Suprapubic skin (tissue), 4 donors: Measurements from ENCODE around the gene HSPA6. TPM values are rescaled to one million over a fixed set of nuclear protein-coding genes. Genes with fewer than 3 reads are reported as not detected.
"Not testable (repeated sequence)": the region's sequence is repeated elsewhere in the genome, so short reads cannot be mapped to it uniquely, and the experiment has no call there.

Experiments
- DNase-seq, 2 donors: peaks; one replicate each; pipeline ENCODE4 v3.0.0-alpha.2; 2019; ENCODE audit warnings: low spot score in 2 of 2
- H3K27ac ChIP-seq: fragments of 200-600 bp; sonication (generic); one replicate; pipeline ENCODE4 v1.5.1; 2019
- H3K27me3 ChIP-seq: fragments of 200-600 bp; sonication (generic); one replicate; pipeline ENCODE4 v1.5.1; 2019
- H3K36me3 ChIP-seq: fragments of 200-600 bp; sonication (generic); one replicate; pipeline ENCODE4 v1.5.1; 2019
- H3K4me1 ChIP-seq: fragments of 200-600 bp; sonication (generic); one replicate; pipeline ENCODE4 v1.5.1; 2019
- H3K4me3 ChIP-seq: fragments of 200-600 bp; sonication (generic); one replicate; pipeline ENCODE4 v1.5.1; 2019; ENCODE audit warnings: mild to moderate bottlenecking
- H3K9me3 ChIP-seq: fragments of 200-600 bp; sonication (generic); one replicate; pipeline ENCODE4 v1.5.1; 2019
- WGBS: methylation state at CpG from one replicate; pipeline ENCODE4 v1.1.5; 2018; 5-methylcytosine and 5-hydroxymethylcytosine counted together
- total RNA-seq, 4 donors: library from RNA; depleted of rRNA; stranded (reverse); fragments of >200 nt; gene quantifications; one replicate each; pipeline ENCODE4 v1.1.0, GENCODE V29; 2016

The HSPA6 gene
- total RNA-seq, 4 donors from 2014 or later, result 3.6 to 8.1 (median 5.3) TPM

DNA sequence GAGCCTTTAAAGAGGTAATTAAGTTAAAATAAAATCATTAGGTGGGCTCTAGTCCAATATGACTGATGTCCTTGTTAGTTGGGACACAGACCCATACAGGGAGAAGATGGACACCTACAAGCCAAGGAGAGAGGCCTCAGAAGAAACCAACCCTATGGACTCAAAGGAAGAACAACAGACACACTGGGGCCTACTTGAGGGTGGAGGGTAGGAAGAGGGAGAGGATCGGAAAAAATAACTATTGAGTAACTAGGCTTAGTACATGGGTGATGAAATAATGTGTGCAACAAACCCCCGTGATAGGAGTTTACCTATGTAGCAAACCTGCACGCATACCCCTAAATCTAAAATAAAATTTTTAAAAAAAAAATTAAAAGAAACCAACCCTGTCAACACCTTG, 30.0 kb downstream of the HSPA6 start:
- H3K27ac ChIP-seq, result peak overlapping the region; percentile 14

DNA sequence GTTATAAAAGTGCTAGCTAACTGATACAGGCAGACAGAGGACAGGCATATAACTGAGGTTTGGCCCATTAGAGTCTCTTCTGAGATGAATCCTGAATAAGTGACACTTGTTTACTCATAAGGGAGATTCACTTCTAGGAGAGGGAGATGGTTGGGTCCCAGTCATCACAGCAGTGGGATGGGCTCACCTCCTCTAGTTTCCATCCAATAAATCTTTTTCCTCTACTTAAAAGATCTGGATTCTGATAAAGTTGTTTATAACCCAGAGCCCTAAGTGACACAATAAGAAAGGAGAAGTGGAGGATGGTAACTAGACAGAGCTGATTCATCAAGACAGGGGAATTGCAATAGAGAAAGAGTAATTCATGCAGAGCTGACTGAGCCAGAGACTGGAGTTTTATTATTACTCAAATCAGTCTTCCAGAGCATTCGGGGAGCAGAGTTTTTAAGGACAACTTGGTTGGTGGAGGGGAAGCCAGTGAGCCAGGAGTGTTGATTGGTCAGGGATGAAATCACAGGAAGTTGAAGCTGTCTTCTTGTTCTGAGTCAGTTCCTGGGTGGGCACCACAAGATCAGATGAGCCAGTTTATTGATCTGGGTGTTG, 30.6 kb downstream of the HSPA6 start:
- H3K4me1 ChIP-seq, H3K9me3 ChIP-seq, H3K27me3 ChIP-seq, DNase-seq, H3K4me3 ChIP-seq, H3K36me3 ChIP-seq: not testable (repeated sequence)
- peak overlapping the region; percentile 14 for H3K27ac ChIP-seq
- 46% methylated on average over 1 of the region's 1 CpG for WGBS

More for the DNA sequence above, 30.0 kb downstream of the HSPA6 start:
- not testable (repeated sequence) for H3K9me3 ChIP-seq, H3K36me3 ChIP-seq, H3K4me3 ChIP-seq, H3K27me3 ChIP-seq, DNase-seq, H3K4me1 ChIP-seq
- WGBS, result 93% methylated on average over 3 of the region's 3 CpGs

DNA sequence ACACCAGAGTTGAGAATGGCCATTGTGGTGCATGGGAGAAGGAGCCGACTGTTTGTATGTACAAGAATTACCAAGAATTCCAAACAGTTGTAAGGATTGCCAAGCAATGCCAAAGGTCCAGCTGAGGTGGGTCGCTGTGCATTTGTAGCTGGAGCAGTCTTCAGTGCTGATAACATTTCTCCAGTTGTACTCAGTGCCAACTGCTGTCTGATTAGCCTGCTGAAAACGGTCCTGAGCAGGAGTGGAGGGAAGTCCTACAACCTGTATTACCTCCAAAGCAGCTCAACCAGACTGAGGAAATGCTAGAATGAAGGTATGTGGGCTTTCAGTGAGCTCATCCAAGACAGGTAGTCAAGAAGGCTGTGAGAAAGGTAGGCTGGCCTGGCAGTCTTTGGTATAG, 31.8 kb downstream of the HSPA6 start:
- not testable (repeated sequence) for H3K36me3 ChIP-seq, H3K4me1 ChIP-seq, H3K9me3 ChIP-seq, H3K27ac ChIP-seq, H3K27me3 ChIP-seq, DNase-seq, H3K4me3 ChIP-seq
- 87% methylated on average over 3 of the region's 3 CpGs for WGBS

DNA sequence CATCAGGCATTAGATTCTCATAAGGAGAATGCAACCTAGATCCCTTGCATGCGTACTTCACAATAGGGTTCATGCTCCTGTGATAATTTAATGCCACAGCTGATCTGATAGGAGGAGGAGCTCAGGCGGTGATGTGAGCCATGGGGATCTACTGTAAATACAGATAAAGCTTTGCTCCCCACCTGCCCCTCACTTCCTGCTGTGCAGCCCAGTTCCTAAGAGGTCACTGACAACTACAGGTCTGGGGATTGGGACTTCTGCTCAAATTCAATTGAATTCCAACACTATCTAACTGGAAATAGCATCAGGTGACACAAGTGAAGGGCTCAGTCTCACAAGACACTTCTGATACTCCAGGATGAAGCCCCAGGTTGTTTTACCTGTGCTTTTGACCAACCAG, 32.6 kb downstream of the HSPA6 start:
- WGBS, result no CpG with 5 or more reads among the region's 2 CpGs

DNA sequence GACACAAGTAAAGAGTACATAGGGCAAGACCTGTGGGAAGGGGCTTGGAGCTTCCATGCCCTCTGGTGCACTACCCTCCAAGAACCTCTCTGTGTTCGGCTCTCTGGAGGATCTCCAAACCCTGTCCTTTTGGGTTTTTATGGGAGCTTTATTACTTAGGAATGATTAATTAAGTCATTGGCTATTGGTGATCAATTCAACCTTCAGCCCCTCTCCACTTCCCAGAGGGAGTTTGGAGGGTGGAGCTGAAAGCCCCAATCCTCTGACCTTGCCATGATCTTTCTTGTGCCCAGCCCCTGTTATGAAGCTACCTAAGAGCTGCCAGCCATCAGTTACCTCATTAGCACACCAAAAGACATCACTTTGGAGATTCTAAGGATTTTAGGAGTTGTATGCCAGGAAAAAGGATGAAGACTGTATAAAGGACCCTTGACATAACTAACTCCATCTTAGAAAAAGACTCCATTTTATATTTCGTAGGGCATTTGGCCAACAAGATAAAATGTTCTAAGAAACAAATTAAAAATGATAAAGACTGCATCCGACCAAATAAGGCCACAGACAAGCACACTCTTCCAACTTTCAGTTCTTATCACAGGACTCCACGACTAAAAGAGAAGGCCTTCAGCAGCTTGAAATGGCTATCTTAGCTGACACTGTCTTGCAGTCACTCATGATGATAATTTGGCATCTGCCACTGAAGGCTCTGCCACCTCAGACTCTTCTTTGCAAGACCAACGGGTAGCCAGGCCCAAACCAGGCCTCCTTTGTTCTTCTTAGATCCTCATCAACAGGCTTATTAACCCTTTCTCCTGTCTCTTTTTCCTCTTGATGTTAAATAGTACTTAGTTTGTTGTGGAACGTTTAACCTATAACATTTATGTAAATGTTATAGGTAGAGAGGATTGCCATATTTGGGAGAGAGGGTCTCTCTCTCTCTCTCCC, 33.4 kb downstream of the HSPA6 start:
- WGBS, result 66% methylated on average over 5 of the region's 6 CpGs

More for the DNA sequence above, 32.6 kb downstream of the HSPA6 start:
- H3K4me3 ChIP-seq, H3K9me3 ChIP-seq, H3K4me1 ChIP-seq, DNase-seq, H3K27me3 ChIP-seq, H3K27ac ChIP-seq, H3K36me3 ChIP-seq: not testable (repeated sequence)

DNA sequence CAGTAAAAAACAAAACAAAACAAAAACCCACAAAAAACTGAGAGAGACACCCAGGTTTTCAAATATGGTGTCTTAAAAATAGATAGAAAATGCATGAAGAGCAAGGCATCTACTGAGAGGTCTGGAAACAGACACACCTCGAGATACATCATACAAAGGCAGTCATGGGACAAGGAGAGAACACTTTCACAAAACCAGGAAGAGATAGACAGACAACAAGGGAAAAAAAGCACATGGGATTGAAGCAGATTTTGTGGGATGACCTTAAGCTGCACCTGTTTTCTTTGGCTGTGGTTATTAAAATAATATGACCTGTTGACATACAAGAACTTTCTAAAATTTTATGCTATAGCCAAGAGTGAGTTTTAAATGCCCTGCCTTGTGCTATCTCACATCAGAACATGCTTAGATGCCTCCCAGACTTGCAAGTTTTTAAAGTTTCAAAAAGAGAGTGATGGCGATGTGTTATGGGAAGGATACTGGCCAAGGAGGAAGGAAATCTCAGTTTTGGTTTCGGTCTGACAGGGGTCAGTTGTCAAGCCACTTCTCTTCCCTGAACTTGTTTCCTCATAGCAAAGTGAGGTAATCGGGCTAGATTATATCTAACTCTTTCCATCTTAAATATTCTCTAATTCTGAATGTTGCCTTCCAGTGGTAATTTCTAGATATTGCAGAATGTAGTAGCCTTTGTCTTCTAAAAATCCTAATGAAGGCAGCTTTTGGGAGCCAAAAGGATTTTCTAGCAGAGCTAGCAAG, 36.8 kb downstream of the HSPA6 start:
- H3K27ac ChIP-seq, H3K4me3 ChIP-seq, H3K36me3 ChIP-seq, H3K4me1 ChIP-seq, H3K9me3 ChIP-seq, H3K27me3 ChIP-seq, DNase-seq: not testable (repeated sequence)
- WGBS, result 30% methylated on average over 4 of the region's 4 CpGs

More for the DNA sequence above, 33.4 kb downstream of the HSPA6 start:
- not testable (repeated sequence) for DNase-seq, H3K27ac ChIP-seq, H3K4me1 ChIP-seq, H3K27me3 ChIP-seq, H3K4me3 ChIP-seq, H3K36me3 ChIP-seq, H3K9me3 ChIP-seq

DNA sequence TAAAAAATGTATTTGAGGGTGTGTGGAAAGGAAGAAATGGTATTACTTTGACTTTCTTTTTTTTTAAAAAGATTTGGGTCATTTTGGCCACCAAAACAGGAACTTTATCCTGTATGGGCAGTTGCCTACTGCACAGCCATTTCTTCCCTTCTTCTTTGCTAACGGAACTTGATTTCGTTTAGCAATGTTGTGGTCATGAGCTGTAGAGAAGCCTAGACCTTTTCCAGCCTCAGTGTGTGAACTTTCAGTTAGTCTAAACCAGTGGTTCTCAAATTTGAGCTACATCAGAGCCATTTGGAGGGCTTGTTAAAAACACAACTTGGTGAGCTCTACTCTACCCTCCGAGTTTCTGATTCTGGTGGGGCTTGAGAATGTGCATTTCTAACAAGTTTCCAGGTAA, 38.1 kb downstream of the HSPA6 start:
- 100% methylated on average over 1 of the region's 3 CpGs for WGBS

DNA sequence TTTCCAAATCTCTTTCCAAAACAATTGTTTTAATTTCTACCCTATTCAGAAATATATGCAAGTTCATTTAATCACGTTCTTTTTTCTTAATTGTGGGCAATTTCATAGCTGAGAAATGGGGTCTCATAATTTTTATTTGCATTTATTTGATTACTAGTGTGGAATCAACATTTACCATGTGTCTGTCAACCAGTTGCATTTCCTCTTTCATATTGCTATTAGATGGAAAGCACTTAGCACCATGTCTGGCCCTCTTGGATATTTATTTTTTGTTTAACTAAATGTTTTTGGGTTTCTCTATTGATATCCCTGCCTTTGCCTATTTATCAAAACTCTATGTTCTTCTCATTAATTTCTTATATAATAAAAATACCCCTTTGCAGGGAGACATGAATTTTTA, 39.2 kb downstream of the HSPA6 start:
- 75% methylated on average over 1 of the region's 1 CpG for WGBS
- H3K9me3 ChIP-seq, H3K4me1 ChIP-seq, DNase-seq, H3K36me3 ChIP-seq, H3K27me3 ChIP-seq, H3K27ac ChIP-seq, H3K4me3 ChIP-seq: not testable (repeated sequence)

More for the DNA sequence above, 38.1 kb downstream of the HSPA6 start:
- not testable (repeated sequence) for H3K9me3 ChIP-seq, H3K36me3 ChIP-seq, H3K27me3 ChIP-seq, H3K27ac ChIP-seq, H3K4me1 ChIP-seq, H3K4me3 ChIP-seq, DNase-seq

DNA sequence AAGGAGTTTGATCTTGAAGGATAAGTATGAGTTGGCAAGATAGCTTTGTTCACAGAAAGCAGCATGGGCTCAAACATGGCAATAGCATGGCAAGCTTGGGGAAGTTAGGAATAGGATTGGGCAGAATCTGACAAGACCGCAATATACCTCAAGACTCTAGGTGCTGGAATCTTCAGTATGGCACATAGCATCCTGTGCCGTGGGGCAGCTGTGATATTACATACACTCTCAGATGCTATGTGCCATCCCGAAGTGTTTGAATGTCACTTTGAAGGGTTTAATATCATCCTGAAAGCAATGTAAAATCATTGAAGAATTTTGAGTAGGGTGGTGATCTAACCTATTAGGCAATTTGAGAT, 42.2 kb downstream of the HSPA6 start:
- not testable (repeated sequence) for H3K36me3 ChIP-seq, H3K4me1 ChIP-seq, H3K27me3 ChIP-seq, H3K9me3 ChIP-seq, H3K4me3 ChIP-seq, DNase-seq, H3K27ac ChIP-seq
- WGBS, result 100% methylated on average over 1 of the region's 3 CpGs

DNA sequence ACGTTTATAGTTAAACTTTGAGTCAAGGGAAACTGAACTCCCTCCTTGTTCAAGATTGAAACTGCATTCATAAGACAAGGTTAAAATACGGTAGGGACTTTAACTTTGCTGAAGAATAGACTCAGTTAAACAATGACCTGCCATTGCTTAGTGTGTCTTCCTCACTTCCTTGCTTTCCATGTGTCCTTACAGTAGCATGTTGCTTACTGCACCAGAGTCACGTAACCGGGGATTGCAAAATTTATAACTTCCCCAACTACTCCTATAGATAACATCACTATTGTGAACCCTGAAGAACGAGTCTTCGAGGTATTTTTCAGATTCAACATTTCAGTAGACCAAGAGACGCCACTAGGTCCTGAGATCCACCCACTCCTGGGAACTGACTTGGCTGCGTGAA, 47.4 kb downstream of the HSPA6 start:
- WGBS, result no CpG with 5 or more reads among the region's 8 CpGs
- not testable (repeated sequence) for H3K4me1 ChIP-seq, H3K27me3 ChIP-seq, DNase-seq, H3K27ac ChIP-seq, H3K36me3 ChIP-seq, H3K9me3 ChIP-seq, H3K4me3 ChIP-seq

Other genes starting within 250 kb of the HSPA6 start
- gene MPZ, start 214.6 kb upstream of the HSPA6 start, total RNA-seq, result 1 to 10 TPM; 2.0 to 3.9 (median 2.7) TPM
- 10 to 100 TPM; 45.0 to 84.6 (median 60.7) TPM for gene SDHC, start 210.2 kb upstream of the HSPA6 start, total RNA-seq
- not detected for gene CFAP126, start 156.7 kb upstream of the HSPA6 start, total RNA-seq
- 10 to 100 TPM in 2 of 4 donors, 1 to 10 TPM in 2; 4.3 to 27.8 (median 8.3) TPM for gene FCGR2A, start 19.1 kb upstream of the HSPA6 start, total RNA-seq
- gene FCGR3A, start 25.3 kb downstream of the HSPA6 start, total RNA-seq, result 1 to 10 TPM in 3 of 4 donors, under 1 TPM in 1; 0.98 to 5.3 (median 1.4) TPM
- gene FCGR3B, start 106.6 kb downstream of the HSPA6 start, total RNA-seq, result 10 to 100 TPM in 1 of 4 donors, 1 to 10 TPM in 2, under 1 TPM in 1; 0.97 to 10.4 (median 1.8) TPM
- 1 to 10 TPM; 5.3 to 9.1 (median 6.0) TPM for gene FCGR2B, start 138.6 kb downstream of the HSPA6 start, total RNA-seq
- 1 to 10 TPM in 3 of 4 donors, not detected in 1; 1.0 to 6.6 (median 1.6) TPM for gene FCRLA, start 182.7 kb downstream of the HSPA6 start, total RNA-seq
- 1 to 10 TPM in 1 of 4 donors, under 1 TPM in 2, not detected in 1; 0.72 to 1.4 (median 0.81) TPM for gene FCRLB, start 197.0 kb downstream of the HSPA6 start, total RNA-seq
- 10 to 100 TPM; 10.9 to 12.7 (median 11.9) TPM for gene DUSP12, start 225.2 kb downstream of the HSPA6 start, total RNA-seq
- gene ATF6, start 241.8 kb downstream of the HSPA6 start, total RNA-seq, result 10 to 100 TPM; 28.0 to 32.4 (median 29.7) TPM